GM12875 (cell line): ENCODE results near the gene TMEM238.

Experiments used
- H3K4me3 ChIP-seq: one replicate; pipeline ENCODE4 v1.5.1; 2011; ENCODE audit warnings: low read depth, low read length, control low read depth
- TF ChIP-seq, protein P1 (sequence below): IDR thresholded peaks from 2 replicates; pipeline ENCODE4 v1.5.1; 2011; ENCODE audit warnings: low read depth, mild to moderate bottlenecking, control low read depth, inconsistent platforms, low read length, moderate library complexity, borderline replicate concordance; ENCODE audit not compliant: insufficient read depth

TMEM238 gene

DNA sequence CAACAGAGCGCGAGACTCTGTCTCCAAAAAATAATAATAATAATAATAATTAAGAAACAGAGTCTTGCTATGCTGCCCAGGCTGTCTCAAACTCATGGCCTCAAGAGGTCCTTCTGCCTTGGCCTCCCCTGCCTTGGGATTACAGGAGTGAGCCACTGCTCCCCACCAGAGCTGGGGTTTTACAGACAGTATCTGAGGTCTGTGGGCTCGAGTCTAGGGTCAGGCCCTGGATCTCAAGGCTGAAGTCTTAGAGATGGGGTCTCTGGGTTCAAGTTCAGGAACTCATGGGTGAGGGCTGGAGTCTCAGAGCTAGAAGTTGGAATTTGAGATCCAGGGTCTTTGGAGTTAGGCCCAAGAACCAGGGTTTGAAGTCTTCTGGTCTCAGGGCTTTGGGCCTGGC, 17.3 kb downstream of the TMEM238 start:
- H3K4me3 ChIP-seq, result no peak overlapping the region
- TF ChIP-seq, protein P1, sequence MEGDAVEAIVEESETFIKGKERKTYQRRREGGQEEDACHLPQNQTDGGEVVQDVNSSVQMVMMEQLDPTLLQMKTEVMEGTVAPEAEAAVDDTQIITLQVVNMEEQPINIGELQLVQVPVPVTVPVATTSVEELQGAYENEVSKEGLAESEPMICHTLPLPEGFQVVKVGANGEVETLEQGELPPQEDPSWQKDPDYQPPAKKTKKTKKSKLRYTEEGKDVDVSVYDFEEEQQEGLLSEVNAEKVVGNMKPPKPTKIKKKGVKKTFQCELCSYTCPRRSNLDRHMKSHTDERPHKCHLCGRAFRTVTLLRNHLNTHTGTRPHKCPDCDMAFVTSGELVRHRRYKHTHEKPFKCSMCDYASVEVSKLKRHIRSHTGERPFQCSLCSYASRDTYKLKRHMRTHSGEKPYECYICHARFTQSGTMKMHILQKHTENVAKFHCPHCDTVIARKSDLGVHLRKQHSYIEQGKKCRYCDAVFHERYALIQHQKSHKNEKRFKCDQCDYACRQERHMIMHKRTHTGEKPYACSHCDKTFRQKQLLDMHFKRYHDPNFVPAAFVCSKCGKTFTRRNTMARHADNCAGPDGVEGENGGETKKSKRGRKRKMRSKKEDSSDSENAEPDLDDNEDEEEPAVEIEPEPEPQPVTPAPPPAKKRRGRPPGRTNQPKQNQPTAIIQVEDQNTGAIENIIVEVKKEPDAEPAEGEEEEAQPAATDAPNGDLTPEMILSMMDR, result no peak

DNA sequence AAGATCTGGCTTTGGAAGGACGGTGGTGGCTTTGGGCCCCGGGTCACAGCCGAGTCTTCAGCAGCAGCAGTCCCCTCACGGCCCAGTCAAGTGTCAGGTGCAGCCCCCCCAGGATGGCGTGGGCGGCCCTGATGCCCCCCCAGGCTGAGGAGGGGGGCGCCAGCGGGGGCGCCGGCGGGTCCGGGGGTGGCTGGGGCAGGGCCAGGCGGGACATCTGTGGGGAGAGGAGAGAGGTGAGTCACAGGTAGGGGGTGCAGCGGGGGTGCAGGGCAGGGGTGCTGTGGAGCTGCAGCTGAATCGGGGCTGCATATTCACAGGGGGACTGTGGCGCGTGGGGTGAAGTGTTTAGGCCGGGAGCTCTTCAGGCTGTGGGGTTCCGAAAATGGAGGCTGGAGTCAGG, 18.1 kb downstream of the TMEM238 start:
- H3K4me3 ChIP-seq, result no peak overlapping the region
- TF ChIP-seq, protein P1, result no peak

DNA sequence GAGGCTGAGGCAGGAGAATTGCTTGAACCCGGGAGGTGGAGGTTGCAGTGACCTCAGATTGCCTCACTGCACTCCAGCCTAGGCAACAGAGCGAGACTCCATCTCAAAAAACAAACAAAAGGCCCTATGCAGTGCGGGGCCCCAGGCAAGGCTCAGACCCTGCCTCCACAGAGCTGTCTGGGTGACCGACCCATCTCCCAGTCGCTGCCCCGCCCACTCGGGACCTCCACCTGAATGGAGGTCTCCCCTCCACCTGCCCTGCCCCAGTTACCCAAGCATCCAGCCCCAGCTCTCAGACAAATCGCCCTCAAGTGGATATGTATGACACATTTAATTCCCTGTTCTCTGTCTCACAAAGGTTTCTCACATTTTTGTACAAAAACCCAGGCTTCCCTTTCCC, 18.8 kb downstream of the TMEM238 start:
- H3K4me3 ChIP-seq, result no peak overlapping the region
- TF ChIP-seq, protein P1, result no peak

DNA sequence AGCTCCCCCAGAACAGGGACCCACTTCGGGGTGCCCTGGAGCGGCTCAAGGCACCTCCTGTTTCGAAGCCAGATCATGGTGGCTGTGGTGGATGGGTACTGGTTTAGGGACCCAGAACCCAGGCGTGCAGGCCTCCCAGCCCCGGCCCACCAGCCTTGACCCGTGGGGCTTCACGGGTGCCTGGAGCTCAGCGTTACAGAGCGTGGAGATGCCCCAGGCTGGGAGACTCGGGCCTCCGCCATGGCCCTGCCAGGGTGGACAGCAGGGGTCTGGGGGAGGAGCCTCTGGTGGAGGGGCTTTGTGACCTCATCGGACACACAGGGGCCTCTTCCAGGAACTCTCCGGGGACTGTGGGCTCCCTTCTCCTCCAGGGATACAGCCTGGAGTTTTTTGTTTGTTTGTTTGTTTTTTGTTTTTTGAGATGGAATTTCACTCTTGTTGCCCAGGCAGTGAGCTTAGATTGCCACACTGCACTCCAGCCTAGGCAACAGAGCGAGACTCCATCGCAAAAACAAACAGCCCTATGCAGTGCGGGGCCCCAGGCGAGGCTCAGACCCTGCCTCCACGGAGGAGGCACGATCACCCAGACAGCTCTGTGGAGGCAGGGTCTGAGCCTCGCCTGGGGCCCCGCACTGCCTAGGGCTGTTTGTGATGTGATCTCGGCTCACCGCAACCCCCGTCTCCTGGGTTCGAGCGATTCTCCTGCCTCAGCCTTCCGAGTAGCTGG, 20.9 kb downstream of the TMEM238 start, which contains the start of gene GARIN5B:
GARIN5B (minus strand) TSS at position 271 of the 727 bp plus-strand sequence; CDS start at position 77, 194 bp downstream.
- H3K4me3 ChIP-seq, result no peak within 1 kb of the TSS
- TF ChIP-seq, protein P1, result no peak

DNA sequence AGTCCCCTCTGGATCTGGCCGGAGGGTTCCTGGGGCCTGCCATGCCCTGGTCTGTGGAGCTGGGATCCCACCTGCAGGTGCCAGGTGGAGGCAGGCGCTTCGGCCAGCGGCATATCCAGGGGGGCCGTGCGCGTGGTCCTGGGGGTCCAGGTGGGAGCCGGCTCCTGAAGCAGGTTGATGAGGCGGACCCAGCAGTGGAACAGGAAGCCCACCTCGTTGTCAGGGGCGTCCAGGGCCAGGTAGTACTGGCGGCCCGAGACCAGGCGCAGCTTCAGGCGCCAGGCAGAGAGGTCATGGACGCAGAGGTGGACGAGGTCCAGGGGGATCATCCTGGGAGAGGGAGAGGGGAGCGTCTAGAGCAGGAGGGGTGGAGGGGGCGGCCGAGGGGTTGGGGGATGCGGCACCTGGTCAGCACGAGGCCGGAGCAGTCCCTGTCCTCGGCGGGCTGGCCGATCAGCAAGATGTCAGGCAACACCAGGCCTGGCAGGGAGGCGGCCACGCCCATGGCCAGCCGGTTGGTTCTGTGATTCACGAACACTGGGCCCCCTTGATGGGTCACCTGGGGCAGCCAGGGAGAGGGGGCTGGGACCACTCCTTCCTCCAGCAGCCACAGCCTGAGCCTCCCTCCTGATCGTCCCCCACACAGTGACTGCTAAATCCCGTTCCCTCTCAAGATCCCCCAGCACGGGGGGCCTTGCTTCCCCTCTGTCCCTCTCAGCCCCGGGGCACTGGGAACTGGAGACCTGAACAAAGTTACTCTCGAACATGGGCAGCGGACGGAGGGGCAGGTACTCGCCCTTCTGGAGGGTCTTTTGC, 21.7 kb downstream of the TMEM238 start:
- H3K4me3 ChIP-seq, result no peak overlapping the region
- TF ChIP-seq, protein P1, result no peak

DNA sequence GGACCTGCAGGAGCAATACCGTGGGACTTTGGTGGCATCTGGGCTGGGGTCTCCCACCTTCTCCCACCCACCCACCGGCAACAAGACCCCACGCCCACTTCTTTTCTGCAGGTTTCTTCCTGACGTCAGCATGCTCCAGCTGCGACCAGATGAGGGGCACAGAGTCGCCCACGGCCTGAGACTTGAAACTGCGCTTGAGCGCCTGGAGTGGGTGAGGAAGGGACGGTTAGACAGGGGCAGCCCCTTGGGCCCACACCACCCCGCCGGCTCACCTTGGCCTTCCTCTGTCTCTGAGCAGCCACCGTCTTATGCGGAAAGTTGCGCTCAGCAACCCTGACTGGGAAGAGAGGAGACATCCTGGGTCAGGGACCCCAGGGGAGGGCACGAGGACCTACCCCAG, 23.2 kb downstream of the TMEM238 start:
- no peak overlapping the region for H3K4me3 ChIP-seq
- TF ChIP-seq, protein P1, result no peak
